A673 (cell line): ENCODE results near the gene RFC1.

Source experiments
- CTCF ChIP-seq: fragments of 300-800, 200-600 bp; sonication (generic); conservative IDR thresholded peaks from 2 replicates; pipeline ENCODE4 v1.5.1; 2017; ENCODE audit warnings: low read depth, mild to moderate bottlenecking, antibody characterized with exemption, low read length, moderate library complexity, mixed read lengths
- EZH2 ChIP-seq: fragments of 200-600 bp; sonication (generic); IDR thresholded peaks from 2 replicates; pipeline ENCODE4 v1.6.1; 2017; ENCODE audit warnings: borderline replicate concordance, low read depth, mild to moderate bottlenecking, mixed read lengths, antibody characterized with exemption, low read length; ENCODE audit not compliant: poor library complexity, severe bottlenecking

- no peak for TF ChIP-seq CTCF
- no peak for TF ChIP-seq EZH2
These were observed 41.7 kb downstream of the RFC1 start for GRCh38 chr4:39324446-39324845.
